GM12892 (cell line): ENCODE results near the gene NDFIP2.

Source experiments
- DNase-seq: peaks from one replicate; pipeline ENCODE4 v3.0.0; 2011; ENCODE audit not compliant: insufficient read length
- FAIRE-seq: peaks from 2 replicates; lab custom pipeline; 2011; peaks lifted over from hg19 to GRCh38; lab: Jason Lieb, UNC
- POLR2A ChIP-seq: IDR thresholded peaks from 2 replicates; pipeline ENCODE4 v1.6.1; 2011; ENCODE audit warnings: low read depth, low read length, control low read depth
- POLR2AphosphoS5 ChIP-seq: IDR thresholded peaks from 2 replicates; pipeline ENCODE4 v1.6.1; 2011; ENCODE audit warnings: low read depth, low read length, control low read depth
- TAF1 ChIP-seq: IDR thresholded peaks from 2 replicates; pipeline ENCODE4 v1.6.1; 2011; ENCODE audit warnings: low read depth, mild to moderate bottlenecking, control low read depth, low read length, borderline replicate concordance

NDFIP2 gene

DNA sequence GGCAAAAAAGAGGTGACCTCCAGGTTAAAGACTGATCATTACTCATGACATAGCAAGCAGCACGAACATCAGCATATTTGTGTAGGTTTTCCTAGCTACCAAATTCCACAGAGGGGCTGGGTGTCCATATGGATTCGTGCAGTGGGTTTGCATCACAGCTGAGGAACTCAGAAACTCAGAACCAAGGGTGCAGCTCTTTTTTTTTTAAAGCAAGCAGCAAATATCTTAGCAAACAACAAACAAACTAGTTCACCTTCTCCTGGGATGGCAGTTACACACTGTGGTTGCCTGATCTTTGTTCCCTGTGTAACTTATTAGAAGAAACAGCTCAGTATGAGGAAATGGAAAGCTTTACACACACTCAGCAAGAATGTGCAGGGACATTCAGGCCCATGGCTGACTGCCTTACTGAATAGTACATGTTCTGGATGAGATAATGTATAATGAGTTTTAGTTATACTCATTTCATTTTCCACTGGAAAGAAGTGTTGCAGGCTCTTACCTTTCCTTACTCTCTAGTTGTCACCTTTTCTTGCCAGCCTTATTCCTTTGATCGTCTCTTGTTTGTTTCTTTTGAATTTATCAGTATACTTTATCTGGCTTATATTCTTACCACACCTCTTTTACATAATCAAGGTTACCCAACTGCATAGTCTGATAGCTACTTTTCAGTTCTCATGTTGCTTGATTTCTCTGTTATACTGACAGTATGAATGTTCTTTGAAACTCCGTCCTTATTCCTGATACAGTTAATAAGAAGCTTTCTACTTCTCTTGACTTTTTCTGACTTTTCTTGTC, 4.3 kb downstream of the NDFIP2 start:
- TF ChIP-seq TAF1 = no peak
- no peak for TF ChIP-seq POLR2A
- TF ChIP-seq POLR2AphosphoS5 = no peak
- FAIRE-seq (no peak), DNase-seq (no peak)

DNA sequence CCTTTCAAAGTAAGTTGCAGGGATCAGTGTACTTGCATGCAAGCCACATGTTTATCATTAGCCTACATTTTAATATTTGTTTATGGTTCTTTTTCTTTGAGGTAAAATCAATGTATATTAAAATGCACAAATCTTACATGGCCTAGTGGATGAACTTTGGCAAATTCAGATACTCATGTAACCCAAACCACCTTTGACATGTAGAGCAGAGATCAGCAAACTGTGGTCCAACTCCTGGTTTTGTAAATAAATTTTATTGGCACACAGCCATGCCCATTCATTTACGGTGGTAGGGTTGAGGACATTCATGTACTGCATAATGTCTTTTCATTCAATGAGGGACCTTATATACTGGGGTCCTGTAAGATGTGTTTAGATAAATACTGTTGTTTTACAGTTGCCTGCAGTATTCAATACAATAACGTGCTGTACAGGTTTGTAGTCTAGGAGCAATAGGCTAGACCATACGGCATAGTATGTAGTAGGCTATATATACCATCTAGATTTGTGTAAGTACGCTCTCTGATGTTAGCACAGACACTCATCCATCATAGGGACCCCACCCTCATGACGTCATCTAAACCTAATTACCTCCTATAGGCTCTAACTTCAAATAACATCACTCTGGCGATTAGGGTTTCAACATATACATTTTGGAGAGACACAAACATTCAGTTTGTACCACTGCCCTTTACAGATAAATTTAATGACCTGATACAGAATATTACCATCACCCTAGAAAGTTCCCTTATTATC, 5.7 kb downstream of the NDFIP2 start:
- peak; percentile 91 for FAIRE-seq
- TF ChIP-seq TAF1 (no peak), POLR2A (no peak)
- no peak for DNase-seq

- no peak for DNase-seq
- FAIRE-seq = no peak
- TF ChIP-seq POLR2AphosphoS5 = no peak
- TF ChIP-seq POLR2A = no peak
- no peak for TF ChIP-seq TAF1
These were observed 9.4 kb downstream of the NDFIP2 start for GRCh38 chr13:79490326-79490725.

- DNase-seq (no peak), FAIRE-seq (no peak)
- TF ChIP-seq TAF1 (no peak), POLR2AphosphoS5 (no peak), POLR2A (no peak)
These were observed 9.9 kb downstream of the NDFIP2 start for GRCh38 chr13:79490824-79491223.

DNA sequence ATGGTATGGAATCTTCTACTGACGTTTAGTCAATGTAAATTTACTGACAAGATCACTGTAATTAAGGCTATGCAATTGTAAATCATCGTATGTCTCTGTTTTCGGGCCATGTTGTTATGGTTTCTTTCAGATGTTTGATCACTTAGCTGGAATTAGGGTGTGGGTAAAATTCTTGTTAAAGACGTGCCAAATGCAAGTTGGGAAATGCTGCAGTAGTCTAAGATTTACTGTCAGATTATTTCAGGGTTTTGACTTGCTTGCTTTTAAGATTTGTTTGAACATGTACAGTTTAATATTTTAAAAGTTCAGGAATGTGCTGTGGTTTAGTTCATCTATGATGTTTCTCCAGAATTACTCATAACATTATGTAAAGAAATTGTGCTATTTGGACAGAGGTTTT, 10.8 kb downstream of the NDFIP2 start:
- FAIRE-seq = no peak
- TF ChIP-seq POLR2AphosphoS5 (no peak), TAF1 (no peak), POLR2A (no peak)
- no peak for DNase-seq

- TF ChIP-seq TAF1 = no peak
- peak; percentile 17 for FAIRE-seq
- no peak for DNase-seq
These were observed 11.4 kb downstream of the NDFIP2 start for GRCh38 chr13:79492313-79492798.

GRCh38 chr13:79492918-79493594, 12.1 kb downstream of the NDFIP2 start:
- no peak for FAIRE-seq
- TF ChIP-seq POLR2A (no peak), POLR2AphosphoS5 (no peak), TAF1 (no peak)
- no peak for DNase-seq

DNA sequence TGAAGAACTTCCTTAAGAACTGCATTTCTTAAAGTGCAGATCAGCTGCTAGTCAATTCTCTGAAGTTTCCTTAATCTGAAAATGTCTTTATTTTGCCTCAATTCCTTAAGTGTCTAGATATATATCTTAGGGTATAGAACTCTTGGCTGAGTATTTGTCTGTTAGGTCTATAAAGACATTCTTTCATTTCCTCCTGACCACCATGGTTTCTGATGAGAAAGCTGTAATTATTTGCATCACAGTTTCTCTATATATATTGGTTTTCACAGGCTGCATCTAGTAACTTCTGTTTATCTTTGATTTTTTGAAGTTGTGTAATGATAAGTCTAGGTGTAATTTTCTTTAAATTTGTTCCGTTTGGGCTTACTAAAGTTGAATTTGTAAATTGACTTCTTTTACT, 15.2 kb downstream of the NDFIP2 start:
- FAIRE-seq = no peak
- no peak for DNase-seq
- no peak for TF ChIP-seq TAF1

- FAIRE-seq = peak; percentile 46
- TF ChIP-seq POLR2A = no peak
- TF ChIP-seq POLR2AphosphoS5 = no peak
- TF ChIP-seq TAF1 = no peak
- no peak for DNase-seq
These were observed 16.1 kb downstream of the NDFIP2 start for GRCh38 chr13:79497064-79497463.

DNA sequence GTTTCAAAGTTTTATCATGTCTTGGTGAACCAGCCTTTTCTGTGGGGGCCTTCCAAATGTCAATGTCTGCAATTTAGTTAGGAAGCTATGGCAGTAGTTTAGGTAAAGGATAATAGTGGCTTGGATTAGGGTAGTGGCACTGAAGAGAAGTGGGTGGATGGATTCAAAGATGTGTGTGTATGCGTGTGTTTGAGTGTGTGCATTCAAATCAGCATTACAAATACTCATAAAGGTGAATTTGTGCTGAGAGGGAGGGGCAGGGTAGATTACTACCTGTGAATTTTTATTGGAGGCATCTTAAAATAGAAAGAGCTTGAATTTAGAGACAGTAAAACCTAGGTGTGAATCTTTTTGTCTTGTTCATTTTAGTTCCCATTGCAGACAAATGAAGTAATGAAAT, 16.9 kb downstream of the NDFIP2 start:
- DNase-seq (no peak), FAIRE-seq (peak; percentile 62)
- no peak for TF ChIP-seq TAF1
- TF ChIP-seq POLR2AphosphoS5 = no peak
- TF ChIP-seq POLR2A = no peak

- DNase-seq (no peak), FAIRE-seq (no peak)
- TF ChIP-seq POLR2AphosphoS5 (no peak), POLR2A (no peak), TAF1 (no peak)
These were observed 19.9 kb downstream of the NDFIP2 start for GRCh38 chr13:79500829-79501228.
